GM19397 (cell line): ENCODE results near the gene TUBGCP2.
"Not testable (repeated sequence)": the region's sequence is repeated elsewhere in the genome, so short reads cannot be mapped to it uniquely, and the experiment has no call there.

Experiments used
- ATAC-seq: cut with Tn5 transposase; IDR thresholded peaks from one replicate; pipeline ENCODE4 v1.9.1; 2021; ENCODE audit warnings: mild to moderate bottlenecking, moderate library complexity; ENCODE audit not compliant: unreplicated experiment

Gene TUBGCP2

DNA sequence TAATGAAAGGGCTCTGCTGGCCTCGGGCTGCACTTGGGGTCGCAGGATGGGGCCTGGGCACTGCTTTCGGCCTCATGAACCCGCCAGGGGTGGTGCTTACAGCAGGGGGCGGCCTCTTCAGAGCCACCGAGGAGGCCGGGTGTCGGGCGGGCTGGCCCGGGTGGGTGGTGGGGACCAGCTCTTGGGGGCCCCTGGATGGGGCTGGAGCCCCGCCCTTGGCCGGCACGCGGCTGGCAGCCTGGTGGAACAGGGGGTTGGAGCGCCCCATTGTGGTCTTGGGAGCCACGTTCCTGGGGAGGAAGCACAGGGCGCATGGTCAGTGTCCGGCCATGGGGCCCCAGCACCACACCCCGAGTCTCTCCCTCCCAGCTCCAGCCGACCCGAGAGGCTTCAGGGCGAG, 40.8 kb downstream of the TUBGCP2 start:
- no peak for ATAC-seq

DNA sequence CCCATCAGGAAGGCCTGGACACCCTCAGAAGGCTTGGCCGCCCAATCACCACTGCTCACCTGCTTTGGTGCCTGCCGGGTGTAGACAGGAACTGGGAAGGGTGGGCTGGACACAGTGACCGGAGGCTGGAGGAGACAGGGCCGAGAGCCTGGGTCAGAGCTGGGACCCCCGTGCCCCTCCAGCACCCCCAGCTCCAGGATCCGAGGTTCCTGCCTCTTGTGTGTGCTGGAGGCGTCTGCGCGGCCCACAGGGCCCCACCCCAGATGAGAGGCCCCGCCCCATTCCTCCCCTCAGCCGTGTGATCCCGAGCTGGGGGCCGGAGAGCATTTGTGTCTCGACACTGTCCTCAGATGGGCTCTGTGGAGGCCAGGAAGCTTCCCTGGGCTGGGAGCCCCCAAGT, 41.4 kb downstream of the TUBGCP2 start:
- no peak for ATAC-seq

DNA sequence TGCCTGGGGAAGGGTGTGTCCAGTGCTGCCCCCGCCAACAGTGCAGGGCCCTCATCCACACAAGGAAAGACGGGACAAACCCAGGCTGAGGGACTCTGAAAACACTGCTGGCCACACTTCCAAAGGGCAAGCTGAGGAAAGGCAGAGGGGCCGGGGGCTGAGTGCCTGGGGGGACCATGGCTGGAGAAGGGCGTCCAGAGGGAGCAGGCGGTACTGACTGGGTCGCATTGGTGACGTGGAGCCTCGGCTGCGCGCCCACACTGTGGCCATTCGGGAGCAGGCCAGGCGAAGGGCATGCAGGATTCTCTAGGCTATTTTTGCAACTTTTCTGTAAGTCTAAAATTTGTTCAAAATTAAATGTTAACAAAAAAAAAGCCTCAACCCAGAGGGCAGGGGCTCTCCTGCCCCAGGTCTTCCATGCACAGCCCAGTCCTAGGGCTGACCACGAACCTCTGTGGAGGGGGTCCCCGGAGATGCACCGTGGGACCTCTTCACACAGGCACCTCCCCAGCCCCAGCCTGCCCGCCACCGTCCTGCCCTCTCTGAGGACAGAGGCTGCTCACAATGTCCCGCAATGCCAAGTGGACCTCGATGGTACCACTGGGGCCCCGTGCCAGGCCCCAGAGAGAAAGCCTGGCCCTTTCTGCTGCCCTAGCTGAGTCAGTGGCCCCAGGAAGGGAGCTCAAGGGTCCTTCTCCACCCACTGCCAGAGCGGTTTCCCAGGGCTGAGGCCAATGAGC, 42.4 kb downstream of the TUBGCP2 start:
- no peak for ATAC-seq

DNA sequence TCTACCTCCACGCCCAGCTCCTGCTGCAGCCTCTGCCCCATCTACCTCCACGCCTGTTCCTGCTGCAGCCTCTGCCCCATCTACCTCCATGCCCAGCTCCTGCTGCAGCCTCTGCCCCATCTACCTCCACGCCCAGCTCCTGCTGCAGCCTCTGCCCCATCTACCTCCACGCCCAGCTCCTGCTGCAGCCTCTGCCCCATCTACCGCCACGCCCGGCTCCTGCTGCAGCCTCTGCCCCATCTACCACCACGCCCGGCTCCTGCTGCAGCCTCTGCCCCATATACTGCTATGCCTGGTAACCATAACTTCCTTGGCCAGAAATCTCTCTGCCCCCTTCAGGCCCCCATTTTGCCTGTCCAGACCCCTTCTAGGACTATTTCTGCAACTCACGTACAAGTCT, 43.6 kb downstream of the TUBGCP2 start:
- ATAC-seq = not testable (repeated sequence)

DNA sequence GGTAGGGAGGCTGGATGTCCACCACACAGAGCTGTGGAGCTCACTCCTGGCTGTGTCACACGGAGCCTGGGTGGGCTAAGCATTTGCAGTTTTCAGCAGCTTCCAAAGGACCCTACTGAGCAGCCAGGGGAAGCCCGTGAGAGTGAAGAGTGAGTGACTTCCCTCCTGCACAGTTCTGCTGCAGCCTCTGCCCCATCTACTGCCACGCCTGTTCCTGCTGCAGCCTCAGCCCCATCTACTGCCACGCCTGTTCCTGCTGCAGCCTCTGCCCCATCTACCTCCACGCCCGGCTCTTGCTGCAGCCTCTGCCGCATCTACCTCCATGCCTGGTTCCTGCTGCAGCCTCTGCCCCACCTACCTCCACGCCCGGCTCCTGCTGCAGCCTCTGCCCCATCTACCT, 44.2 kb downstream of the TUBGCP2 start:
- no peak for ATAC-seq

DNA sequence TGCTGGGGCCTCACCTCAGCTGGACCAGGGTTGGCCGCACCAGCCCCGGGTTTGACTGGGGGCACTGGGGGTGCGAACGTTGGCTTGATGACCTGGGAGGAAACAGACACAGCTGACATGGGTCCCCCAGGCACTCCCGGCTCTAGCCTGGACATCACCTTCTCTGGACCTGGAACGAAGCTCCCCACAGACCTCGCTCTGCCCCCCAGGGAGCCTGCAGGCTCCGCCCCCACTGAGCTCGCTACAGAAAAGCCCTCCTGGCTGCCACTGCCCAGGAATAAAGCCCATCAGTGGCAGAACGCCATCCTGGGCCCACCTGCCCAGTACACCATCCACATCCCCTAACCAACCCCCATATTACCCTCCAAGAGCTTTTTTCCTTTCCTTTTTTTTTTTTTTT, 45.0 kb downstream of the TUBGCP2 start:
- no peak for ATAC-seq

DNA sequence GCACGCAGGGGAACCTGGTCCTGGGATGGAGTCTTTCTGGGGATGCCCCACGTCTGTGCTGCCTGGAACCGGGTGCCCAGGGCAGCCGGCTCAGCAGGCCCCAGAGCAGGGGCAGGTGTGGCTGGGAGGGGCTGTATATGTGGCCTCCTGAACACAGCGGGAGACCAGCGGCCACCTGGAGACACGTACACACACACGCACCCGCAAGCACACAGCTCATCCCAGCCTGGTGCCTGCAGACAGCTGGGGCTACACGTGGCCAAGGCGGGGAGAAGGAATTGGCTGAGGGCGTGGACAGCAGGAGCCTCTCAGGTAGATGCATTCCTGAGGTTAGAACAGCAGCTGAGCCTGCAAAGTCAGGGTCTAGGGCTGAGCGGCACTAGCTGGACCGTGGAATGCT, 46.0 kb downstream of the TUBGCP2 start:
- no peak for ATAC-seq

DNA sequence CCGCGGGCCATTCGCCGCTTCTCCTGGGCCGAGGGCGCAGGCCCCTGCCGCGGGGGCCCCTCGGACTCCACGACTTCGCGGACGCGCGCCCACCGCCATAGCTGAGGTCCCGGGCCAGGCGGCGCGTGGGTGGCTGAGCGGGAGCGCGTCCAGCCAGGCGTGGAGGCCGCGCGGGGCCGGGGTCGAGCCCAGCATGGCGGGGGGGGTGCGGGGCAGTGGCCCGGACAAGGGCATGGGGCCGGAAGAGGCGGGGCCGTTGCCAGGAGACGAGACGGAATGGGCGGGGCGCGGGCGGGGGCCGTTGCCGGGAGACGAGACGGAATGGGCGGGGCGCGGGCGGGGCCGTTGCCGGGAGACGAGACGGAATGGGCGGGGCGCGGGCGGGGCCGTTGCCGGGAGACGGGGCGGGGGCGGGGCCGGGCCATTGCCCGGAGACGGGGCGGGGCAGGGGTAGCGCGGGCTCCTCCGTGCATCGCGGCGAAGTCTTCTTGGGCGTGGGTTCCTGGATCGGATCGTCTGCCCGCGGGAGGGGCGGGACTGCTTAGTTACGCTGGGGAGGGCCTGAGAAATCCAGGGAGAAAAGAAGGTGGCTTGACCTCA, 46.8 kb downstream of the TUBGCP2 start:
- peak; percentile 60 for ATAC-seq

DNA sequence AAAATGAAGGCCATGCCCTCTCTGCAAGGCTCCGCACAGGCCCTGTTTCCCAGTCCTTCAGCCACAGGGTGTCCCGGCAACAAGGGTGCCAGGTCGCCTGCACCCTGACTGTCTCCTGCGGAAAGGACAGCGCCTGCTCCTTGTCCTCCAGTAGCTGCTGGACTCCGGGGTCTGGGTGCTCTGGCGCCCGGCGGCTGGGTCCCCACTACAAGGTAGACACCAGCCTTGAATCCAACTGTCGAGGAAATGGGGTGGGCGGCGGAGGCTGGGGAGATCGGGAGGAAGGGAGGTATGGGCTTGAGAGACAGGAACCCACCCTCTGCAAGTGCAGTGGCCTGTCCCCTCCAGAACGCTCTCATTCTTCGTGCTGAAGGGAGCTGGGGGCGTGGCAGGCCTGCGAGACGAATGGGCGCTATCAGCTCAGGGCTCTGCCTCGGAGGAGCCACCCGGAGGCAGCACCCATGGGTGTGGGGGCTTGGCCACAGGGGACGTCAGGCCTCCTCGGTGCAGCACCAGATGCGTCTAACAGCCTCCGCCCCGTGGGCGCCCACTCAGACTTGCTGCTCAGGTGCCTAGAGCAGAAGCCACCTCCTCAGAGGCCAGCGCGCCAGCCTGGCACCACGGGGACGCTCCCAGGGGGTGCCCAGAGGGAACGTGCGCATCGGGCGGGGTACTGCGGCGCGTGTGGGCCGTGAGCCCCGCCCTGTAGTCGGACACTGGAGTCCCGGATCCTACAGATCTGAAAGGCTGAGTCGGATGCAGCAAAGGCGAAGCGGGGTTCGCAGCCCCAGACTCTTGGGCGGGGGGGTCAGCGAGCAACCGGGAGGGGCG, 47.6 kb downstream of the TUBGCP2 start:
- peak; percentile 40 for ATAC-seq

DNA sequence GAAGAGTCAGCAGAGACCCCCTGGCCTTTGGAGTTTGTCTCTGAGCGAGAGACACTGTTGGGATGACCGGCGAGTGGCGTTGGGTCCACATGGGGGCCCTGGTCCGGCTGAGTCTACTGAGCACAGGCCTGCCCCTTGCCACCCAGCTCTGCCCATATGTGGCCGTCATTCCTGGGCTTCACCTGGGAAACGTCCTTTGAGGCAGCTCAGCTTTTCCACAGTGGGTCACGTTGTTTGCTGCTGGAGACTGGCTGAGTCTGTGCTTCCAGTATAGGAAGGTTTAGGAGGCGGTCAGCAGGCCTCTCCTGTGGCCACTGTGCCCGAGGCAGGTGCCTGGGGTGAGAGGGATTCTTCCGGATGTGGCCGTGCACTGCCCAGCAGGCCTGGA, 49.1 kb downstream of the TUBGCP2 start:
- no peak for ATAC-seq

DNA sequence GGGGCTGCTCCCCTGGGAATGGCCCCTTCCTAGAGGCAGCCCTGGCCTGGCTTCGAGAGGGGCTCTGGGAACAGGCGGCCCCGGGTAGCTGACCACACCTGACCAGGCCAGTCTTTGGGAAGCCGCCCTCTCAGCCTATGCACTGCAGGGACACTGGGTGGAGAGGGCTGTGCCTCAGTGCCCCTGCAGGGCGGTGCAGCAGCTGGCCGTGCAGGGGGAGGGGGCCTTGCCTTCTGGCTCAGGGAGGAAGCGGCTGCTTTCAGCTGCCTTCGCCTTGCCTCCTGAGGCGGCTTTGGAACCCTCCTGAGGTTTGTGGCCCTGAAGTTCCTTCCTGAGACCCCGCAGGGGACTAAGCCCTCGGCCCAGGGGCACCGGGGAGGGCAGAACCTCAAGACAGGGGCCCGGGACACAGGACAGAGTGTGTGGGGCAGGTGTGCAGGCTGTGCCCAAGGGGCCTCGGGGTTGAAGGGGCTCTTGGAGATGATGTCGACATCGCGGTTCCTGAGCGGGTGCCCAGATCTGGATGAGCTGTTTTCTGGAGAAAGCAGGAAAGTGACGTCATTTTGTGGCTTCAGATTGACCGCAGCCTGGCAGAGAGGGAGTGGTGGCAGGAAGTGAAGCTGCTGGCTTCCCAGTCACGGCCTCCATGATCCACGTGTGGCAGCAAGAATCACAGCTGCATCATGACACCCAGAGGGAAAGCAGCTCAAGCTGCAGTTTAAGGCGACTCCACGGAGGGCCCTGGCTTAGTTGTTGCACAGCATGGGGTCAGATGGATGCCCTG, 49.7 kb downstream of the TUBGCP2 start:
- no peak for ATAC-seq

DNA sequence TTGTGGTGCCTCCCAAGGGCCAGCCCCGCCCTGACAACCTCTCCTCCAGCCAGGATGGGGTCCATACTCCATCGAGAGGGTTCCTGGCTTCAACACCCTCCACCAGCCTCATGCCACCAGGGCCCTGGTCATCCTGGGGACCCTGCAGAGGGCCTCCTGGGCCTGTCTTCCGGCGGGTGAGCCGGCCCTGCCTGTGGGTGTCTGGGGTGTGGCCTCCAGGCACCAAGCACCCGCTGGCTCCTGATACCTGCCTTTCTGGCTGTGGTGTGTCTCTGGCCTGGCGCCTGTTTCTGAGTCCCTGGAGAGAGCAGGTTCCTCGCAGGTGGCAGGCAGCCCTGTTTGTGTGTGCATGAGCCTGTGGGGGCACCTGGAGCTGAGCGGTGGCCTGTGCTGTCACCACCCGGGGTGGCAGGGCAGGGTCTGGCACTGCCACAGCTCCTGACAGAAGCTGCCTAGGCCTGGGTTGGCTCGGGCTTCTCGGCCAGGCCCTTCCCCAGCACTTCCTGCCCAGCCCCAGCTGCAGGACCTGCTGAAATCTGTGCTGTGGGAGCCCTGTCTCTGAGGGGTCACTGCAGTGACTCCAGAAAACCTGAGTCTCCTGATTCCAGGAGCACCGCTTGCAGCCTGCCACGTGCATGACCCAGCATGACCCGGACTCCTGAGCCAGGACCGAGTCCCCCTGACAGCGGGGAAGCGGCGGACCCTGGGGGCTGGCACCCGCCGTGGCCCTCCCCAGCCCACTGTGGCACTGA, 50.4 kb downstream of the TUBGCP2 start:
- ATAC-seq = no peak

DNA sequence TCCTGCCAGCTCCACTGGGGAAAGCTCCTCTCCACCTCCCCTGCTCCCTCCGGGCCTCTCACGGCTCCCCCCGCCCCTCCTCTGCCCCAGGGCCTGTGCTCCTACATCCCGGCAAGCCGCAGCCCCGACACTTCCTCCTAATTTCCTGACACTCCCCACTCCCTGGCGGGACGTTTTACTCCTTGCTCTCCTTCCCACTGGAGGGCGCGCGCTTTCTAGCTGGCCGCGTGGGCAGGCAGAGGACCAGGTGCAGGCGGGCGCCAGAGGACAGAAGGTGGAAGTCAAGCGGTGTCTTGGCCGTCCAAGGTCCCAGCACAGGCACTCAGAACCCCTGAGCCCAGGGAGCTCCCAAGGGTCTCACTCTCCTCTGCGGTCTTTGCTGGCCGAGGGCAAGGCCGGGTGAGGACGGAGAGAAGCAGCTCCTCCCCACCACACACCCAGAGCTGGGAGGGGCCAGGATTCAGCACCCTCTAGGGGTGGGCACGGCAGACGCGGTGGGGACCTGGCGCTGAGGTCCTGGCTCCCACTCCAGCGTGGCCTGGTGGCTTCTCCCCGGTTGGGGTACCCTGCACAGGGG, 51.1 kb downstream of the TUBGCP2 start:
- ATAC-seq = no peak

DNA sequence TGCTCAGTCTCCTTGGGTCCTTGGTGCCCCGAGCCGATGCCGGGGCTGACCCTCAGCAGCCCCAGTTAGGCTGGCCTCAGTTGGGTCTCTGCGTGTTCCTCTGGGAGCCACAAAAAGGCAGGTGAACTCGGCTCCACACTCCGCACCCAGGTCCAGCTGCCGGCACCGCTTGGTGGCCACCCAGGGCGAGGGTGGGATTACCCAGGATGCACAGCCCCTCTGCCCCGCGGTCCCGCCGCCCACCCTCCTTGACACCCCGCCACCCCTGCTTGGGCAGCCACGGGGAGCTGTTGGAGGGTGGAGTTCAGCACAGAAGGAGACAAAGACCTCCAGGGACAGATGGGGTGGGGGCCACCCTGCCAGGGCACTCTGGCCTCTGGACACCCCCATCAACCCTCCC, 53.3 kb downstream of the TUBGCP2 start:
- no peak for ATAC-seq

DNA sequence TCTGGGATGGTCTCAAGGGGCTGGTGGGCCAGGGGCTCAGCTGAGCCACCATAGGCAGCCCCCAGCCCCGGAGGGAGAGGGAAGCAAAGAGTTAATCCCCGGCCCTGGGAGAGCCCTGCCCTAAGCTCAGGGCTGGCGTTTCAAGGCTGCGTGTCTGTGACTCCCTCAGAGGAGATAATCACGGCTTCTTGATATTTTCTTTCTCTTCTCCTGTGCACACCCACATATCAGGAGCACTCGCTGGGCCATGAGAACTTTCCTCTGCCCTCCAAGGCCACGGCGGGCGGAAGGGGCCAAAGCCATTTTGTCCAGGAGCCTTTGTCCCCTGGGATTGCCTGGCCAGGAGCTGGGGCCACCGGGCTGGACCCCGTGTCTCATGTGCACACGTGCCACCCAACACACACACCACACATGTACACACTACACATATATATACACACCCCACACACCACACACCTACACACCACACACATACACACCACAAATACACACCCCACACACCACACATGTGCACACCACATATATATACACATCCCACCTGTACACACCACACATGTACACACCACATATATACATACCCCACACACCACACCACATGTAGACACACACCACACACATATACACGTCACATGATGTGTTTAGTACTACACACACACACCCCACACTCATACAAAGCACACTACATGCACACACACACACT, 54.1 kb downstream of the TUBGCP2 start:
- ATAC-seq = no peak

DNA sequence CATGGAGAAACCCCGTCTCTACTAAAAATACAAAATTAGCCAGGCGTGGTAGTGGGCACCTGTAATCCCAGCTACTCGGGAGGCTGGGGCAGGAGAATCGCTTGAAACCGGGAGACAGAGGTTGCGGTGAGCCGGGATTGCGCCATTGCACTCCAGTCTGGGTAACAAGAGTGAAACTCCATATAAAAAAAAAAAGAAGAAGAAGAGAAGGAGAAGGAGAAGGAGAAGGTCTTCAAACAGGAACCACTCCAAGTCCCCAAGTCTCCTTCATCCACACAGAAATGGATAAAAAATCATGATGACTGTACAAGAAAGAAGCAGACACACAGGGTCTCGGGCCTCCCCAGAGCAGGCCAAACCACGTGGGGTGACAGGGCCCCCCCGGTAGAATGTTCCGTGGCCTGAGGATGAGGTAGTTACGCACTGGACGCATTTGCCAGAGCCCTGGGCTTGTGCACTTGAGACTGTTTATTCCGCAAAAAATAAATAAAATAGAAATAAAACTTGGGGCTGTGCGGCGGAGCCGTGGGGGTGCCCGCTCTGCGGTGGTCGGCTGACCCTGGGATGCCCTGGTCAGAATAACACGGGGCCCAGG, 55.2 kb downstream of the TUBGCP2 start:
- no peak for ATAC-seq

DNA sequence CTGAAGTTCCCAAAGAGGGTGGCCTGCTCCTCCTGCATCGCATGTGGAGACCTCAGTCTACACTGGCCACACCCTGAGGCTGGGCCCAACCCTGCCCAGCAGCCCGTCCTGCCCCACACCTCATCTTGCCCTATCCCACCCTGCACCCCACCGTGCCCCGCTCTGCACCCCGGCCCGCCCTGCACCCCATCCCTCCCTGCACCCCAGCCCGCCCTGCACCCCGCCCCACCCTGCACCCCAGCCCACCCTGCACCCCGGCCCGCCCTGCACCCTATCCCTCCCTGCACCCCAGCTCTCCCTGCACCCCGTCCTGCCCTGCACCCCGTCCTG, 56.5 kb downstream of the TUBGCP2 start:
- no peak for ATAC-seq

DNA sequence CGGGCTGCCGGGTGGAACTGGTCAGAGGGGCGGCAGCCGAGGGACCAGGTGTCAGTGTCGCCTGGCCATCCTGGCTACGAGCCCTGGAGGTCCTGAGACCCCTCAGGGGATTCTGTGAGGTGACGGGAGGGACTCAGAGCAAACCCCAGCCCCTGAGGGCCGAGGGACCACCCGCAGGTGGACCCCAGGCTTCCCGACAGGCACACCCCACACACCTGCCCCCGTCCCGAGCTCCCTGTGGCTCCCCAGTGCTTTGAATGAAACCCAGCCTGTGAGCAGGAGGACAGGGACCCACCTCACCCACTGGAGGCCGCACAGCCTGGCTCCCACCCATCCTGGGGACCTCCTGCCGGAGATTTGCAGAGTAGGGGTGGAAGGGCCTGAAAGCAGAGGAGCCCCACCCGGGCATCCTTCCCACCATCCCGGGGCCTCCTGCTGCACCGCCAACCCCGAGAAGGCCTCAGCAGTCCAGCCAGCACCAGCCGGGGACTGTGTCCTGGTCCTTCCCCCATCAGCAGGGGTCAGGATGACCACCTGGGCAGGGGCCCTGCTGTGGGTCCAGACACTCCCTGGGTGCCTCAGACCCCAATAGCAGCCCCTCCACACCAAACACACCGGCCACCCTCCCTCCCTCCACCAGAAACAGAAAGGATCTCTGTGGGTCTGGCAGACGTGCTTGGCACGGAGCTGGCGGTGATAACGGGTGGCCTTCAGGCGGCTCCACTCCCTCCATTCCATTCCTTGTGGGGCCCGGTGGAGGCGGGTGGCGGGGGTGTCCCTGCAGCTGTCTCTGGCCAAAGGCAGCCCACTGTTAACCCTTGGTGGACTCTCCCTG, 57.1 kb downstream of the TUBGCP2 start:
- no peak for ATAC-seq
